Smooth muscle cell (in vitro differentiated cells): ENCODE measurements around the gene CARMIL1. TPM values are rescaled to one million over a fixed set of nuclear protein-coding genes. Genes with fewer than 3 reads are reported as not detected.

ENCODE experiments used
- DNase-seq: peaks from one replicate; lab custom pipeline; 2025; ENCODE audit not compliant: unreplicated experiment; lab: John Stamatoyannopoulos, UW
- H2AFZ ChIP-seq: fragments of 200-600 bp; sonication (generic); 2 replicates; pipeline ENCODE4 v1.6.0; 2016; ENCODE audit warnings: antibody characterized with exemption, low read depth, mild to moderate bottlenecking
- H3F3A ChIP-seq: fragments of 200-600 bp; sonication (generic); 2 replicates; pipeline ENCODE4 v1.6.0; 2017; ENCODE audit warnings: antibody characterized with exemption, low read depth
- H3K27ac ChIP-seq: fragments of 200-600 bp; sonication (generic); 2 replicates; pipeline ENCODE4 v1.5.1; 2016; ENCODE audit warnings: low read depth, mild to moderate bottlenecking
- H3K27me3 ChIP-seq: fragments of 200-600 bp; sonication (generic); 2 replicates; pipeline ENCODE4 v1.6.1; 2016; ENCODE audit warnings: low read depth, mild to moderate bottlenecking
- H3K36me3 ChIP-seq: fragments of 200-600 bp; sonication (generic); 2 replicates; pipeline ENCODE4 v1.5.1; 2016; ENCODE audit warnings: low read depth
- H3K4me1 ChIP-seq: fragments of 200-600 bp; sonication (generic); 2 replicates; pipeline ENCODE4 v1.5.1; 2016; ENCODE audit warnings: low read depth
- H3K4me2 ChIP-seq: fragments of 200-600 bp; sonication (generic); 2 replicates; pipeline ENCODE4 v1.6.0; 2016; ENCODE audit warnings: mild to moderate bottlenecking
- H3K4me3 ChIP-seq: fragments of 200-600 bp; sonication (generic); 2 replicates; pipeline ENCODE4 v1.5.1; 2016; ENCODE audit warnings: mild to moderate bottlenecking
- H3K79me2 ChIP-seq: fragments of 200-600 bp; sonication (generic); 2 replicates; pipeline ENCODE4 v1.6.0; 2016; ENCODE audit warnings: low read depth, mild to moderate bottlenecking
- H3K9ac ChIP-seq: fragments of 200-600 bp; sonication (generic); 2 replicates; pipeline ENCODE4 v1.6.0; 2016; ENCODE audit warnings: low read depth
- H3K9me3 ChIP-seq: fragments of 200-600 bp; sonication (generic); replicated peaks from 2 replicates; pipeline ENCODE4 v1.5.1; 2016; ENCODE audit warnings: low read depth
- H4K20me1 ChIP-seq: fragments of 200-600 bp; sonication (generic); 2 replicates; pipeline ENCODE4 v1.6.0; 2016; ENCODE audit warnings: low read depth
- CTCF ChIP-seq: fragments of 200-600 bp; sonication (generic); IDR thresholded peaks from 2 replicates; pipeline ENCODE4 v1.5.1; 2017; ENCODE audit warnings: borderline replicate concordance, mild to moderate bottlenecking, antibody characterized with exemption; ENCODE audit not compliant: insufficient read depth, poor library complexity, severe bottlenecking
- WGBS: methylation state at CpG from one replicate; pipeline ENCODE4 v1.1.7; 2016; ENCODE audit warnings: low lambda C conversion rate; 5-methylcytosine and 5-hydroxymethylcytosine counted together
- polyA plus RNA-seq: library from polyadenylated mRNA; unstranded; fragments of >200 nt; fragmentation: Nextera tagmentation; extraction: Ambion mirVana; gene quantifications from 2 replicates; pipeline ENCODE4 v1.2.1, GENCODE V29; 2016
- total RNA-seq: library from RNA; depleted of rRNA; stranded (reverse); fragments of >200 nt; gene quantifications from 2 replicates; pipeline ENCODE4 v1.2.3, GENCODE V29; 2014

CARMIL1 gene
- total and polyA plus RNA-seq, 2 experiments from 2014 or later, result 7.6 to 24.1 TPM

GRCh38 chr6:25637211-25637610, 358.0 kb downstream of the CARMIL1 start:
- no peak overlapping the region for H3K4me3 ChIP-seq
- H3F3A ChIP-seq, result no peaks in the 10 kb centered on the region

DNA sequence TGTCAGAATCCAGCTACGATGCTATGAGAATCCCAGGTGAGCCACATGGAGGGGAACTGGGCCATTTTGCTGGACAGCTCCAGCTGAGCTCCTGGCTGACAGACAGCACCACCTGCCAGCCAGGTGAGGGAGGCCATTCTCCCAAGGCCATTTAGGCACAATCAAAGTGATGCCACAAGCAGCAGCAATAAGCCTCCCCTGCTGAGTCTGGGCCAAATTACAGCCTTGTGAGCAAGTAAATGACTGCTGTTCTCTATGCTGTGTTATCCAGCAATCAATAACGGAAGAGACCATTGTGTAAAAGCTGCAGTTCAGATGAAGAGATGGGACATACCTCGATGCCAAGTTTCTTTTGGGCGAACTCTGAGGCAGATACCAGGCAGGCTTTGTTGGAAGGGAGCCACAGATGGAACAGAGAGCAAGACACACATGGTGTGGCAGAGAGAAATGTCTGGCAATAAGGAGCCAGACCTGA, 358.8 kb downstream of the CARMIL1 start:
- H4K20me1 ChIP-seq, result no peaks in the 10 kb centered on the region
- no peak overlapping the region for H3K4me2 ChIP-seq
- TF ChIP-seq CTCF, result no peak
- no peak overlapping the region for H3K4me3 ChIP-seq
- H3K79me2 ChIP-seq, result no peaks in the 10 kb centered on the region
- no peaks in the 10 kb centered on the region for H3K36me3 ChIP-seq
- H2AFZ ChIP-seq, result no peak overlapping the region
- no peak overlapping the region for H3K9ac ChIP-seq
- H3K9me3 ChIP-seq, result no peaks in the 10 kb centered on the region
- no peaks in the 10 kb centered on the region for H3F3A ChIP-seq
- H3K27ac ChIP-seq, result no peak overlapping the region
- H3K27me3 ChIP-seq, result peaks cover 28% of the 10 kb centered on the region
- WGBS, result 73% methylated on average over 4 of the region's 4 CpGs
- no peak for DNase-seq
- H3K4me1 ChIP-seq, result peaks cover 13% of the 10 kb centered on the region

More at GRCh38 chr6:25637211-25637610, 358.0 kb downstream of the CARMIL1 start:
- 92% methylated on average over 1 of the region's 1 CpG for WGBS
- no peaks in the 10 kb centered on the region for H4K20me1 ChIP-seq
- H3K27me3 ChIP-seq, result peaks cover 20% of the 10 kb centered on the region
- H3K4me2 ChIP-seq, result no peak overlapping the region
- peaks cover 13% of the 10 kb centered on the region for H3K4me1 ChIP-seq
- H3K27ac ChIP-seq, result no peak overlapping the region
- no peak overlapping the region for H2AFZ ChIP-seq
- H3K36me3 ChIP-seq, result no peaks in the 10 kb centered on the region
- no peaks in the 10 kb centered on the region for H3K9me3 ChIP-seq
- no peak for DNase-seq
- H3K79me2 ChIP-seq, result no peaks in the 10 kb centered on the region
- no peak overlapping the region for H3K9ac ChIP-seq
- TF ChIP-seq CTCF, result no peak

- no peak overlapping the region for H3K4me3 ChIP-seq
- H3K4me2 ChIP-seq, result no peak overlapping the region
- no peak for TF ChIP-seq CTCF
- H3K36me3 ChIP-seq, result no peaks in the 10 kb centered on the region
- H3K9me3 ChIP-seq, result no peaks in the 10 kb centered on the region
- no peaks in the 10 kb centered on the region for H4K20me1 ChIP-seq
- WGBS, result 88% methylated on average over 4 of the region's 4 CpGs
- H3K27me3 ChIP-seq, result peaks cover 44% of the 10 kb centered on the region
- H3K9ac ChIP-seq, result no peak overlapping the region
- H3K4me1 ChIP-seq, result peaks cover 13% of the 10 kb centered on the region
- H2AFZ ChIP-seq, result no peak overlapping the region
- no peak for DNase-seq
- no peaks in the 10 kb centered on the region for H3K79me2 ChIP-seq
- no peak overlapping the region for H3K27ac ChIP-seq
- H3F3A ChIP-seq, result no peaks in the 10 kb centered on the region
Observed at GRCh38 chr6:25639653-25640052, 360.5 kb downstream of the CARMIL1 start.

DNA sequence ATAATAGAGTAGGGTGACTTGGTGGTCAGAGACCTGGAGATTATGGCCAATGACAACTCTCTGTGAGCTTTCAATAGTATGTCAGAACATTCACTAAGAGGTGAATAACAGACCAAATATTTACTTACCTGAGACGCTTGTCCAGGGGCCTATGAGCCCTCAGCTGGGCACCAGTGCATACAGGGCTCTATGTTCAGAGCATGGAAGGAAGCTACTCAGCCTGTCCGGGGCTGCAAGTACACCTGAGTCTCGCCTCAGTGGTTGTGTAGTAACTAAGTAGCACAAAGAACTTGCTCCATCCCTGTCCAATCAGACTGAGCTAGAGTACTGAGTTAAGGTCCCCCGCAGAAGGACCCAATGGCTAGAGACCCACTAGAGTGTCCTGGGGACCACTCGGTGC, 361.3 kb downstream of the CARMIL1 start:
- no peak overlapping the region for H3K9ac ChIP-seq
- H3K27ac ChIP-seq, result no peak overlapping the region
- H3K4me2 ChIP-seq, result no peak overlapping the region
- no peaks in the 10 kb centered on the region for H3F3A ChIP-seq
- H3K27me3 ChIP-seq, result peaks cover 51% of the 10 kb centered on the region
- no peaks in the 10 kb centered on the region for H3K36me3 ChIP-seq
- no peak for DNase-seq
- H4K20me1 ChIP-seq, result no peaks in the 10 kb centered on the region
- no peaks in the 10 kb centered on the region for H3K79me2 ChIP-seq
- 86% methylated on average over 5 of the region's 5 CpGs for WGBS
- TF ChIP-seq CTCF, result no peak
- H2AFZ ChIP-seq, result no peak overlapping the region
- H3K4me1 ChIP-seq, result peaks cover 10% of the 10 kb centered on the region
- H3K4me3 ChIP-seq, result no peak overlapping the region
- no peaks in the 10 kb centered on the region for H3K9me3 ChIP-seq
